Epithelial cell of proximal tubule (primary cell): ENCODE measurements around the gene SUSD2. TPM values are rescaled to one million over a fixed set of nuclear protein-coding genes. Genes with fewer than 3 reads are reported as not detected.

ENCODE experiments used
- DNase-seq: peaks from one replicate; pipeline ENCODE4 v3.0.0-alpha.2; 2011; ENCODE audit warnings: low read depth
- H3K4me3 ChIP-seq: 2 replicates; pipeline ENCODE4 v1.5.1; 2011; ENCODE audit warnings: low read depth, mild to moderate bottlenecking, low read length
- CTCF ChIP-seq: conservative IDR thresholded peaks from 2 replicates; pipeline ENCODE4 v1.5.1; 2012; ENCODE audit warnings: low read depth, mild to moderate bottlenecking, low read length
- total RNA-seq: library from RNA; depleted of rRNA; stranded (reverse); fragments of >200 nt; gene quantifications from 2 replicates; pipeline ENCODE4 v1.2.3, GENCODE V29; 2015

The SUSD2 gene
- total RNA-seq, 1 donor from 2014 or later, result 0.06 TPM

GRCh38 chr22:24146194-24146616, 35.1 kb upstream of the SUSD2 start:
- no peak for DNase-seq
- TF ChIP-seq CTCF, result no peak
- H3K4me3 ChIP-seq, result no peak overlapping the region

GRCh38 chr22:24146791-24147353, 34.4 kb upstream of the SUSD2 start:
- TF ChIP-seq CTCF, result no peak
- H3K4me3 ChIP-seq, result no peak overlapping the region
- DNase-seq, result no peak

- no peak for DNase-seq
- no peak for TF ChIP-seq CTCF
- no peak overlapping the region for H3K4me3 ChIP-seq
Observed at GRCh38 chr22:24147666-24148065, 33.6 kb upstream of the SUSD2 start.

GRCh38 chr22:24148266-24149197, 32.8 kb upstream of the SUSD2 start:
- DNase-seq, result no peak
- no peak for TF ChIP-seq CTCF
- no peak overlapping the region for H3K4me3 ChIP-seq

- no peak overlapping the region for H3K4me3 ChIP-seq
- DNase-seq, result no peak
- no peak for TF ChIP-seq CTCF
Observed at GRCh38 chr22:24149198-24149590, 32.1 kb upstream of the SUSD2 start.

- no peak for TF ChIP-seq CTCF
- no peak overlapping the region for H3K4me3 ChIP-seq
- DNase-seq, result no peak
Observed at GRCh38 chr22:24153353-24153752, 27.9 kb upstream of the SUSD2 start.
